Right forelimb (tissue), 1 donor: ENCODE measurements around the gene FGD1.
"Not testable (repeated sequence)": the region's sequence is repeated elsewhere in the genome, so short reads cannot be mapped to it uniquely, and the experiment has no call there.

Source experiments
- DNase-seq: peaks from one replicate; pipeline ENCODE4 v3.0.0-alpha.2; 2018

FGD1 gene

DNA sequence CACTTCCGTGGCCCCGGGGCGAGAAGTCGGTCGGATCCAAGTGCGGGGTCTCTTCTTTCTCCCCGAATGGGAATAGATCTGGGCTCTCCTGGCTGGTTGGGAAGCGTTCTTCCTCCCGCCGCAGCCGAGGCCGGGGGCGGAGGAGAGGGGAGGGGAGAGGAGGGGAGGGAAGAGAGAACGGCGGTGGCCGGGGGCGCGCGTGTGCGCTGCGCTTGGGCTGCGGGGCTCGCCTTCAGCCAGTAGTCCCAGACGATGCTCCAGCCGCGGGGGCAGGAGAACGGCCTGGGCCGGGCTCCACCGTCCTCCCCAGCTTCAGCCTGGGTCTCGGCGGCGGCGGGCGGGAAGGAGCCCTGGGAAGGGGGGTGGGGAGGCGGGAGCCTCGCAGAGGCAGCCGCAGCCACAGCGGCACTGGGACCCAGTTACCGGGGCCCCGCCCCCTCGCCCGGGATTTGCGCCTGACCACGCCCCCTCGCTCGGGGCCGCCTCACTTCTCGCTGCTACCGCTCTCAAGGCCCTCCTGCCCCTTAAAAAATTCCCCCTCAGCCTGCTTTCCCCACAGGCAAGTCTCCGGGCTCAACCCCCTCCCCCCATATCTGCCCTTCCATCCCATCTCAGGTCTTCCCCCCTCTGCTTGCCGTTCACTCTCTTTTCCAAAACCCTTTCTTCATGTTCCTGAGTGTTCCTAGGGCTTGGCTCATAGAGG is at the start of gene FGD1:
Gene FGD1, minus strand, starts transcription at position 421 of the 703 bp plus-strand sequence. CDS start 802 bp downstream, outside the sequence.
- peak; percentile 80 for DNase-seq

DNA sequence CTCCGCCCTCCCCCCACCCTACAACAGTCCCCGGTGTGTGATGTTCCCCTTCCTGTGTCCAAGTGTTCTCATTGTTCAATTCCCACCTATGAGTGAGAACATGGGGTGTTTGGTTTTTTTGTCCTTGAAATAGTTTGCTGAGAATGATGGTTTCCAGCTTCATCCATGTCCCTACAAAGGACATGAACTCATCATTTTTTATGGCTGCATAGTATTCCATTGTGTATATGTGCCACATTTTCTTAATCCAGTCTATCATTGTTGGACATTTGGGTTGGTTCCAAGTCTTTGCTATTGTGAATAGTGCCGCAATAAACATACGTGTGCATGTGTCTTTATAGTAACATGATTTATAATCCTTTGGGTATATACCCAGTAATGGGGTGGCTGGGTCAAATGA is 46.2 kb upstream of the FGD1 start:
- not testable (repeated sequence) for DNase-seq

DNA sequence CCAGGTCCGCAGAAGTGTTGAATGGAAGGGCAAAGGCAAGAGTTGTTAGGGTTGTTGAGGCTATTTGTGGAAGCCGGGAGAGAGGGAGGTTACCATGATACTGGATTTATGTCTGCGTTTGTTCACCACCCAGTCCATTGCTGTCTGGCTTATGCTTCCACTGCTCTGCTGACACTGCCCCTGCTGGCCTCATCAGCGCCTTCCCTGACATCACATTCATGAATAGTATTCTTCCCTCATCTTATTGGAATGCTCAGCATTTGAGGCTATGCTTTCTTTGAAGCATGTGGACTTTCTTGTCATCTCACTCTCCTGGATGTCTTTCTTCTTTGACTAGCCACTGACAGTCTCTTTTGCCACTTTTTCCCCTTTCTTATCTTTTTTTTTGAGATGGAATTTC is 44.3 kb upstream of the FGD1 start:
- no peak for DNase-seq

DNA sequence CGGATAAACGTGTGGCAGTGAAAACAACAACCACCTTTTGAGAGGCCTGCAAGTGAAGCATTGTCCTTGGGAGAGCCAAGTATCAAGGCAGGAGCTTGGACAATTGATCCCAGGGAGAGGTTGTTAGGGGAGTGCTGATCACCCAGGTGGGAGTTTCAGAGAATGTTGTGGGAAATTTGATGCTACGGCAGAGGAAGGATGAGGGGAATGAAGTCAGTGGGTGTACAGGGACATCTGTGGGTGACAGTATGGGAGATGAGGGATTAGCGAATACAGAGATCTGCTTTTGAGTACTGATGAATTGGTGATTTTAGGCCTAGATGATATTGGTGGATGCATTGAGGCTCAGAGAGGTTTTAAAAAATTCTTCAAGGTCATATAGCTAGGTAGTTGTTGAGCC is 38.2 kb upstream of the FGD1 start:
- no peak for DNase-seq

DNA sequence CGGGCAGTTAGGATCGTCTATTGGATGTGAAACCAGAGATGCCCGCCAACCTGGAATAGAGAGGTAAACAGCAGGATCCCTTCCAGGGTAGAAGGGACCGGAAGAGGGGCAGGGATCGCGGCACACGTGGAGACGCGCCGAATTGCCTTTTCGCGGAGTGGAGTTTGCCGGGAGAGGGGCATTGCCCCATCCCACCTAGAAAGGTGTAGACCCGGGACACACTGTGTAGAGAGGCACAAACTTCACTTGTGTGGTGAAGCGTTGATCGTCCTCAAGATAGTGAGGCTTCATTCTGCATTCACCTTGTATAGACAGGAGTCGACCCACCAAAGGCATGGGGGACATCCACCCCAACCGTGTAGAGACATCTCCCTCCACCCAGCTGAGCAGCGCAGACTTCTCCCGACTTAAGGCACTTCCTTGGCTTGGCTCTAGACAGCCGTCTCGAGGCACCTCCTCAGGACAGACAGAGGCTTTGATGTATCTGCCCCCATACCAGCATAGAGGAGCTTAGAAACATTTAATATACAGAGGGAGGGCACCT is 34.4 kb upstream of the FGD1 start:
- no peak for DNase-seq

DNA sequence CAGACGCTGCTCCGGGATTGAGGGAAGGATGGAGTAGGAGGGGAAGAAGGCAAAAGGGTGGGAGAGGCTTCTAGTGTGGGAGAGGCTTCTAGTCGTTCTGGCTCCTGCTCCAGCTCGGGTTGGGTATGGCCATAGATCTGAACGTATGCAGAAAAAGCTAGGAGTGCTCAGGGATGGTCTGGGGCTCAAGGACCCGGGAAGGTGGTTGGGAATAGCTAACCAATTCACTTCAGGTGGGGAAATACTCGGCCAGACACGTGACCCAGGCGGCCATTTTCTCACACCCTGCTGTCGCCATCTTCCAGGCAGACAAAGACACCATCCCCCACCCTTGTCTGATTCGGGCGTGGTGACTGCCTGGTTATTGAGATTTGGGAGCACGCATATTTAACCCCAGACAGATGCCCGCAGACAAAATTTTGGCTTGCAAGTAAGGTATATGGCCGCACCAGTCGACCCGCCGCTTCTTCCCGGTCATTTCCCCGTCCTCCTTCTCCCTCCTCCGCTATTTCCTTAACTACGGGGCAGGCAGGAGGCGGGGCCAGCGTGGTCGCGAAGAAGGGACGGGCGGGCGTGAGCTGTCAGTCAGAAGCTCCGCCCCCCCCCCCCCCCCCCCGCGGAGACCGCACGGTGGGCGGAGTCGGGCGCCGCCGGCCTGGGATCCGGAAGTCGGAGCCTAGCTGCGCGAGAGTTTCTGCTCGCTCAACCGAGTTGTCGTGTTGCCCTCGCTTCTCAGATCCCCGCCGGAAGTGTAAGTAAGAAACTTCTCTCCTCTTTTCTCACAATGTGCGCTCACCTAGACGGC is 33.7 kb upstream of the FGD1 start, which contains the start of gene GNL3L:
Gene GNL3L, plus strand, starts transcription at position 668 of the 805 bp plus-strand sequence. CDS start 2,348 bp downstream, outside the sequence.
- DNase-seq: peak; percentile 95

DNA sequence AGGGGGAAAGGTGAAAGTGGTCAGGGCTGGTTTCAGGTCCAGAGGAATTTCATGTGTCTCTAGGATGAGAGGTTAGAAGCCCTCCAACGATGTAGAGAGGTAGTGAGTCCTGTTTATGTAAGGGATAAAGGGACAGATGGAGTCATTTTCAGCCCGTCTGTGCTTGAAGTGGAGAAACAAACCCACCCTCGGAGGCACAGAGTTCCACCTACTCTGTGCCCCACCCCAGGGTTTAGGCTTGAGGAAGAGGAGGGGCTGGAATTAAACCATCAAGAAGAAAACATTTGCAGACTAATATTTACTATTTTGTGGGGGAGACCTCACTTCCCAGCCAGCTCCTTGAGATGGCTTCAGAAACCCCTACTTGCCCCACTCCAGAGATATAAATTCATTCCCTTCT is 33.1 kb upstream of the FGD1 start:
- no peak for DNase-seq

DNA sequence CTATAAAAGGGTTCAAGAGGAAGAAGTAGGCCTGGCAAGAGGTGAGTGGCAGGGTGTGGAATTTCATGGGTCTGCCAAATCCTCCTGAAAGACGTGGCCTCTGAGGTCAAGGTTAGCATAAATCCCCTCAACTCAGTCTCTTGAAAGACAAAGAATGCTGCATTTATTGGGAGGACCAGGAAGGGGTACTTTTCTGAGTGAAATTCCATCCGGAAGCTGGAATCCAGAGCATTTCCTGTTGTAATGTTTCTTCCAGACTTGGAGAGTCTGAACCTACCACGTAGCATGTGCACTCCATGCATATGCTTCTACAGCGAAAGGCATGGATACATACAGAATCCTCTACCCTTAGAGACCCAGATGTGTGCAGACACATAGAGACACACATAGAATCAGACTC is 13.4 kb upstream of the FGD1 start:
- DNase-seq: no peak

DNA sequence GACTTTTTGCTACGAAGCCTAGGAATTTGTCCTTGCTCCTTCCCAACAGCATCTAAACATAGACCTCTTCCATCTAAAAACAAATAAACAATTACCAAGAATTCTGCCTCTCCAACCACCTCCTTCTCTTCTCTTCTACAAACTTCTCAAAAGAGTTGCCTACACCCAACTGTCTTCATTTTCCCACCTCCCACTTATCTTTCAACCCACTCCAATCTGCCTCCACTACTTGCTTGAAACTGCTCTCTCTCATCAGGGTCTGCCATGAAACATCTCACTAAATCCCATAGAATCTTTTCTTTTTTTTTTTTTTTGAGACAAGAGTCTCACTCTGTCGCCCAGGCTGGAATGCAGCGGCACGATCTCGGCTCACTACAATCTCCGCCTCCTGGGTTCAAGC is 902 bp upstream of the FGD1 start:
- no peak for DNase-seq

DNA sequence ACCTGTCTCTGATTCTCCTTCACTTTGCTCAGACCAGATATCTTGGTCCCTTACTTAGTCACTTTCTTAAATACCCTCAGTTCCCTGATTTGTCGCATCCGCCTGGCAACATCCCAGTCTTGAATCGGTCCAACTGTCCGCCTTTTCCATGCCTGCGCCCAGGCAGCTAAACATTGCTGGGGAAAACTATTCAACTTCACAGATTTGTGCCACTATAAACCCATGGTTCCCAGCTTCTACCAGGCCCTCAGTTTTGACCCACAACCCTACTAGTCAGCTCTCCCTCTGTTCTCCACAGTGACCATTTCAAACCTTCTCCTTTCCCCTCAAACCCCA is 451 bp upstream of the FGD1 start:
- no peak for DNase-seq

DNA sequence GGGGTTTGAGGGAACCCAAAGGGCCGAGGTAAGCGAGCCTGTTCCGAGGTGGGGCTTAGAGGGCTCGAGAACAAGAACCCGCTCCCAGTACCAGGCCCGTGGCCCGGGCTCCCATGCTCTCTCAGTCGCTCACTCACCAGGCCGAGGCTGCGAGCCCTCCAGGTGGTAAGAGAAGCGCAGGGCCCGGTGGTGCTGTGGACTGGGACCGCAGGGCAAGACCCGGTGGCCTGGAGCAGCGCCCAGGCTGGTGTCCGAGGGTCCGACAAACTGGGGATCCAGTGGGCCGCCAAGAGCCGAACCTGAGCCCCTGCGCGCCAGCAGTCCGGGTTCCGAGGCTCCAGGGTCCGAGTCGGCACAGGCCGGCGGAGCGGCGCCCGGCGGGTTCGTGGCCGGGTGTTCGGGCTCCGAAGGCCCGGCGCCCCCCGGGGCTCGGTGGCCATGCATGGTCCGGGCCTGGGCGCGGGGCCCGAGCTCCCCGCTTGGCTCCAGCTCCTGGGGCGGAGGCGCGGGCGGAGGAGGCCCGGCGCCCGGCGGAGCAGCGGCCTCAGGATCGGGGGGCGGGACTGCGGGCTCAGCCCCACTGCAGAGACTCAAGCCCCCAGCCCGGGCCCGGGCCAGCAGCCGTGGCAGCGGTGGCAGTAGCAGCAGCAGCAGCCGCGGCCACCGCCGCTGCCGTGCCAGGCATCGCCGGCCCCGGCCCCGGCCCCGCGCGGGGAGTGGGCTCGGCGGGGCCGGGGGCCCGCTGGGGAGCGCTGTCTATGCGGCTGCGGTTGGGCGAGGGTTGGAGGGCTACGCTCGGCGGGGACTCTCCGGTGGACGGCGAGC is 833 bp downstream of the FGD1 start:
- DNase-seq: peak; percentile 49

DNA sequence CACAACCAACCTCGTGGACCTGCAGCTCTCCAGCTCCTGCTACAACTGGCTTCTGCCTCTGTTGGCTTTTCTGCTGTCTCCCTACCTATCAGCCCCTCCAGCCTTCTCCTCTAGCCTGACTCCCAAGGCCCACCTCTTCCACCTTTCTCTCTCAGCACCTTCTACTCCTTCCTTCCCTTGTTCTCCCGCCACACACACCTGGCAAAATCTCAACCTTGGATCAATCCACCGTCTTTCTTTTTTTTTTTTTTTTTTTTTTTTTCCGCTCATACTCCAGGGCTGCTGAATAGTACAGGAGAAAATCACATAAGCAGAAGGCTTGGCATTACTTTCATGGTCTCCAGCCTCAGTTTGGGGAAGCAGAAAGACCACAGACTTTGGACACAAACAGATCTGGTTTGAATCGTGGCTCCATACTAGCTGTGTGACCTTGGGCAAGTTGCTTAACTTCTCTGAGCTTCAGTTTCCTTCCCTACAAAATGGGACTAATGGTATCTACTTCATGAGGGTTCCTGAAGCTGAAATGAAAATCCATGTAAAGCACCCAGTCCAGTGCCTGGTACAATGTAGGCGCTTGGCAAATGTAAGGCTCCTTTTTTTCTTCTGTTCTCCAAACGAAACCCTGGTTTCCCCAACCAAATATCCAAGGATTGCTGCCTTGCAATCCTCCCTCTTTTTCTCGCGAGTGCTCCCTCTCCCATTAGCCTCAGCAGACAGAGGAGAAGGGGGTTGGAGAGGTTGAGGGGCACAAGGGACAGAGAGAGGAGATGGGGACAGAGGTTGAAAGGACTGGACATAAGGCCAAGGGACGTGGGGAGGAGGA is 1.7 kb downstream of the FGD1 start:
- DNase-seq: no peak

DNA sequence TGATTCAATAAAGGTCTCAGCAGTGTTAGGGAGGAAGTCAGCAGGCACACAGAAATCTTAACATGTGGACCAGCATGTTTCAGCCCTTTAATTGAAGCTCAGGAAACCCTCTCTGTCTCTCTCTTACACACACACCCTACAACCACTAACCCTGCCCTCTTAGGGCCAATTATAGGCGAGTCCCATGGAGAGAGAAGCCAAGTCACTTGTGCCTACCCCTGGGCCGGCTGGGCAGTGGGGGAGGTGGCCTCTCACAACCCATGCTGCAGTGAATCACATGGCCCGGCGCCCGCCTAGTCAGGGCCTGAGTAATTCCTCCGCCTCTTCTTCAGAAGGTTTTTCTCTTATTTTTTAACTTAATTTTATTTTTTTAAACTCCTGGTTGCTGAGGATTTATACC is 3.7 kb downstream of the FGD1 start:
- DNase-seq: no peak

DNA sequence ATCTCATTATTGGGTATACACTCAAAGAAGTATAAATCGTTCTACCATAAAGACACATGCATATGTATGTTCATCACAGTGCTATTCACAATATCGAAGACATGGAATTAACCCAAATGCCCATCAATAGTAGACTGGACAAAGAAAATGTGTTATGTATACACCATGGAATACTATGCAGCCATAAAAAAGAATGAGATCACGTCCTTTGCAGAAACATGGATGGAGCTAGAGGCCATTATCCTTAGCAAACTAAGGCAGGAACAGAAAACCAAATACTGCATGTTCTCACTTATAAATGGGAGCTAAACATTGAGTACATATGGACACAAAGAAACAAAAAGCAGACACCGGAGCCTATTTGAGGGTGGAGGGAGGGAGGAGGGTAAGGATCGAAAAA is 6.2 kb downstream of the FGD1 start:
- not testable (repeated sequence) for DNase-seq

DNA sequence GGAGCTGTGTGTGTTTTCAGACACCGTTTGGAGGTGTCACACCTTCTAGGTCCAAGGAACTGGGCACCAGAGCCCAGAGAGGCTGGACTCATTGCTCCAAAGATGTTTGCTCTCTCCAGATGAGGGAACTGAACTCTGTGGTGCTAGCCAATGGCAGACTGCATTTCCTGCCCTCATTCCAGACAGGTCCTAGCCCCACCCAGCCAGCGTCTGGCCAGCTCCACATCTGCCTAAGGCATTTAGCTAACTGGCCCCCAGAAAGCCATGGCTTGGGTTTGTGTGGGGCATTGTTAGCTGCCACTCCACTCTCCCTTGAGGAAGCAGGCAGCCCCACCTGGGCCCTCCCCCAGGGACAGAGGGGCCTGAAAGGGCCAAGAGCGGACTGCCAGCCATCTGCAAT is 11.4 kb downstream of the FGD1 start:
- DNase-seq: peak; percentile 50

DNA sequence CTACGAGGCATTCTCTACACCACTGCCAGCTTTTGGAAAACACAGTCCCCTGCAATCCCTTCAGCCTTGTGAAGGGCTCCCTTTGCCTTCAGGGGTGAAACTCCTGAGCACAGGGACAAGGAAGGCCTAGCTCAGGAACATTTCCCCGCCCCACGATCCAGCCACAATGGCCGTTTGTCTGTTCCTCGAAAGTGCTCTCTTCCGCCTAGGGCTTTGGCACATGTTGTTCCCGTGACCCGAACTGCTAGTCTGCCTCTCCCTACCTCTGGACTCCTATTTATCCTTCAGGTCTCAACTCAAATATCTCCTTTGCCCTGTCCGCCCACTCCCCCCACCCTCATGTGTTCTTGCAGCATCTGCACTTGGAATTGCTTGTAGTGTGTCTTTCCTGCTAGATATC is 12.1 kb downstream of the FGD1 start:
- DNase-seq: no peak

DNA sequence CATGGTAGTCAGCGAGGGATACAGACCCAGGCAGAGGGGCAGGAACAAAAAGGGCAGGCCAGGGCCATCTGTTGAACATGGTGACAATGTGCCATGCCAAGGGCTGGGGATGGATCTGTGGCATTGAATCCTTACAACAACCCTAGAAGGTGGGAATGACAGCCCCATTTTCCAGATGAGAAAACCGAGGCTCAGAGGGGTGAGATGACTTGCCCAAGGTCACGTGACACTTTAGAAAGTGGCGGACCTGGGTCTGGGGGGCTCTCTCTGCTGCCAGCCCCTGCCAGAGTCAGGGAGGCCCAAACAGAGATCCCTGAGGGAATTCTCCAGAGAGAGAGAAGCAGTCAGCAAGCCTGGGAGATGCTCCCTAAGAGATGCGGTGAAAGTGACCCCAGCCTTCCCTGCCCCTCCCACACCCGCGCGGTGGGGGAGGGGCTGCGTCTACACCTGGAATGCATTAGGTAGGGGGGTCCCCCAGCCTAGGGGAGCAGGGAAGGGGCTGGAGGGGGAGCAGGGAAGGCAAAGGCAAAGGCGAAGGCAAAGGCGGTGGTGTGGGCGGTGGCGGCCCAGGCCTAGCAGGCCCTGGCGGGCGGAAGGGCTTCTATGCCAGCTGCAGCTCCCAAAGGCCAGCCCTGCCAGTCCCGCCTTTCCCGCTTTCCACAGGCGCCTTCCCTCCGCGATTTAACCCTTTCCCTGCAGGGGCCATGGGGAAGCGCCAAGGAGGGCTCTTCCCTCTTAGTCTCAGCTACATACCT is 13.0 kb downstream of the FGD1 start:
- DNase-seq: peak; percentile 59

DNA sequence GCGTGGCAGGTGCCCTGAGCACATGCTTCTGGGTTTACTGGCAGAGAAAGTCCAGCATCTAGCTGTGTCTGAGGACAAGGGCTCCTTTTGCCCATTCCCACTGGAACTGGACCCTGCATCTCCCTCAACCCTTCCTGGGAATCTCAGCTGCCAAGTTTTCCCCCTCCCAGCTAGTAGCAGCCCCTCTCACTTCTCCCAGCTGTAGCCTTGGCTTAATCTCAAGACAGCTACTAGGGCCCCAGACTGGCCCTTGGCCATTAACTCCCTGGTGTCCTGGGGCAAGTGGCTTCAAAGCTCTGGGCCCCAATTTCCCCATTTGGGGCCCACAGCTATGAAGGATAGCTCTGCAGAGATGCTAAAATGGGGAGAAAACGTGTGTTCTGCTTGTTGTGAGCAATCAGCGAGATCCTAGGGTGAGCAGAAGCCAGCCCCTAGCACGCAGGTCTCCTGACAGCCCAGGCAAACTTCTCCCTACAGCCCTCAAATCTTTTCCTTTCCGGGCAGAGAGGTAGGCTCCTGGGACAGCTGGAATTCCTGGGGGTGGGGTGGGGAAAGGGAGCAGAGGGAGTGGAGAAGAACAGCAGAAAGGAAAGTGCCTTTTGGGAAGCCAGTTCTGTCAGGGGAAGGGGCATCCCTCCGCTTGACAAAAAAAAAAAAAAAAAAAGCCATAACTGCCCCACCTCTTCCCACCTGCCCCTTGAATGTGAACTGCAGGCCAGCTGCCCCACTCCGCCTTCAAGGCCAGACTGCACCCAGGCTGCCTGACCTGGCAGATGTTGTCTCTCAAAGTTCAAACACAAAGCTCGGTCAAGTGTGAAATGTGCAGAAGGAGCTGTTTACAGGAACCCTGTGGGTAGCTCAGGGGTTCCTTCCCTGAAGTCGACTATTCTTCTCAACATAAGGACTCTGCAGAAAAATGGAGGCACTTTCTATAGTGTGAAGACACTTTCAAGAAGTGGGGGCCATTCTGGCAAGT is 16.6 kb downstream of the FGD1 start:
- DNase-seq: no peak

DNA sequence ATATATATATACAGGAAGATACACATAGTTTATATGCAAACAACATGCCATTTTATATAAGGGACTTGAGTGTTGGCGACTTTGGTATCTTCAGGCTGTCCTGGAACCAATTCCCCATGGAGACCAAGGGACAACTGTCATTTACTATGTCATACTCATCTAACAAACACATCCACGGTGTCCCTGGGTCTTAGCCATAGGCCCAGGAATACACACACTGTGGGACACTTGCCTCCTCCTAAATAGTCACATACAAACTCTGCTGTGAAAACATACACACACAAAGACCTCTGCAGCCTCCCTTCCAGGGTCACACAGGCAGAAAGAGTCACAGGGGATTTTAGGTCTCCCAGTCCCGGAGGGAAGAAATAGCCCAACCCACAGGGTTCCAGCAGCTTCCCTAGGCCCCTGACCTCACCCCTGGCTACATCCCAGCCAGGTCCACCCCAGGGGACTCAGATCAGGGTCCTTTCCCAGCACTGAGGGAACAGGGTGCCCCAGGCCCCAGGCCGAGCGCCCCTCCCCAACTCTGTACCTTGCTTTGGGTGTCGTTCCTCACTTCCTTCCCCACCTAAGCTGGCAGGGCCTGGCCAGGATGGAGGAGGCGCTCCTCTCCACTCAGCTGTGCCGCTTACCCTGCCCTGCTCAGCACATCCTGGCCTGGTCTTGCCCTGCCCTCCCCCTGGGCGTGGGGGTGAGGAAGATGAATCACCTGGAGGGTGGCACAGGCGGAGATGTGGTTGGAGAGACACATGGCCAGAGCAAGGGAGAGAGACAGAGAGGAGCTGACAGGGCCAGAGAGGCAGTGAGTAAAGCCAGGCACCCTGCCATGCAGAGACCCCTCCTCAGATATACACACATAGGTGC is 21.8 kb downstream of the FGD1 start:
- DNase-seq: no peak
